HCT116 (cell line): Measurements from ENCODE around the gene TMEM212. TPM values are rescaled to one million over a fixed set of nuclear protein-coding genes. Genes with fewer than 3 reads are reported as not detected.

Experiments
- ATAC-seq: fragments of 200-7000 bp; cut with Tn5 transposase; 2 replicates; pipeline ENCODE4 v1.9.1; 2020; ENCODE audit warnings: mild to moderate bottlenecking, moderate library complexity
- BruUV-seq: library from RNA; stranded (reverse); fragments of 400-500 nt; replicated peaks from 2 replicates; lab custom pipeline; 2021; lab: Mats Ljungman, UMichigan
- CTCF ChIA-PET: fragments of 300-600 bp; sonication (Branson Sonifier 250); formaldehyde crosslinking; loops from one replicate; lab custom pipeline; 2021; ENCODE audit warnings: antibody characterized with exemption; lab: Charles Lee
- POLR2A ChIA-PET: fragments of 300-600, 350-600 bp; sonication (Branson Sonifier 250); formaldehyde crosslinking; loops from one replicate; lab custom pipeline; 2021; ENCODE audit warnings: antibody characterized with exemption; lab: Charles Lee
- RAD21 ChIA-PET, 2 experiments: fragments of 300-600 bp; sonication (Branson Sonifier 250); formaldehyde crosslinking; loops; one replicate each; lab custom pipeline; 2023; ENCODE audit warnings: low total read pairs in 2 of 2; ENCODE audit not compliant: uncharacterized antibody in 2 of 2, unreplicated experiment in 2 of 2, low non-redundant PET in 1 of 2; lab: Charles Lee
- DNase-seq: peaks from one replicate; pipeline ENCODE4 v3.0.0-alpha.2; 2010; ENCODE audit warnings: low read depth, low spot score
- H2AFZ ChIP-seq: fragments of 200-600 bp; shearing (Covaris generic), sonication (generic); 2 replicates; pipeline ENCODE4 v1.6.1; 2017; ENCODE audit warnings: low read depth, mixed run types, mixed read lengths, antibody characterized with exemption, low read length; ENCODE audit not compliant: poor library complexity, severe bottlenecking
- H3K27ac ChIP-seq: 2 replicates; pipeline ENCODE4 v1.5.1; 2012; ENCODE audit warnings: low read depth, low read length
- H3K27me3 ChIP-seq: fragments of 200-600 bp; sonication (generic); 2 replicates; pipeline ENCODE4 v1.6.1; 2016; ENCODE audit warnings: mixed run types, low read length, mixed read lengths; ENCODE audit not compliant: insufficient read depth
- H3K36me3 ChIP-seq, 2 experiments: fragments of 200-500 bp in 1 of 2; fragments of 200-600 bp in 1 of 2; sonication (Bioruptor generic) in 1 of 2; sonication (generic) in 1 of 2; 2 replicates each; pipeline versions ENCODE4 v1.5.1 to v1.6.1; 2014 to 2016; ENCODE audit warnings: low read length in 2 of 2, inconsistent platforms in 1 of 2, mixed read lengths in 1 of 2, mixed run types in 1 of 2; ENCODE audit not compliant: insufficient read depth in 2 of 2, control insufficient read depth in 1 of 2
- H3K4me1 ChIP-seq, 2 experiments: fragments of 200-600 bp in 1 of 2; sonication (generic) in 1 of 2; 2 replicates each; pipeline versions ENCODE4 v1.5.1 to v1.6.1; 2012 to 2017; ENCODE audit warnings: low read length in 2 of 2, inconsistent platforms in 1 of 2, mild to moderate bottlenecking in 1 of 2, mixed read lengths in 1 of 2, mixed run types in 1 of 2, moderate library complexity in 1 of 2; ENCODE audit not compliant: insufficient read depth in 2 of 2, control insufficient read depth in 1 of 2
- H3K4me2 ChIP-seq: fragments of 200-600 bp; sonication (generic); 2 replicates; pipeline ENCODE4 v1.6.1; 2017; ENCODE audit warnings: mixed run types, low read length, mixed read lengths
- H3K4me3 ChIP-seq, 2 experiments: fragments of 200-600 bp in 1 of 2; sonication (generic) in 1 of 2; replicated peaks in 1 of 2; 2 replicates each; pipeline ENCODE4 v1.5.1; 2011 to 2016; ENCODE audit warnings: low read length in 2 of 2, control low read depth in 1 of 2, low read depth in 1 of 2, mild to moderate bottlenecking in 1 of 2, mixed read lengths in 1 of 2, mixed run types in 1 of 2
- H3K79me2 ChIP-seq: fragments of 200-600 bp; sonication (generic); 2 replicates; pipeline ENCODE4 v1.6.1; 2017; ENCODE audit warnings: mild to moderate bottlenecking, mixed run types, low read length, moderate library complexity, mixed read lengths; ENCODE audit not compliant: insufficient read depth
- H3K9ac ChIP-seq: fragments of 200-600 bp; sonication (generic); 2 replicates; pipeline ENCODE4 v1.6.1; 2016; ENCODE audit warnings: low read length, mixed read lengths
- H3K9me2 ChIP-seq: fragments of 200-600 bp; sonication (generic), shearing (Covaris generic); 2 replicates; pipeline ENCODE4 v1.6.1; 2017; ENCODE audit warnings: mixed run types, mild to moderate bottlenecking, moderate library complexity; ENCODE audit not compliant: insufficient read depth
- H3K9me3 ChIP-seq, 2 experiments: fragments of 200-500 bp in 1 of 2; fragments of 200-600 bp in 1 of 2; sonication (Bioruptor generic) in 1 of 2; sonication (generic) in 1 of 2; 2 replicates each; pipeline ENCODE4 v1.6.1; 2014 to 2017; ENCODE audit warnings: low read length in 2 of 2, mixed read lengths in 2 of 2, inconsistent platforms in 1 of 2, low read depth in 1 of 2, mild to moderate bottlenecking in 1 of 2, mixed run types in 1 of 2, moderate library complexity in 1 of 2; ENCODE audit not compliant: control insufficient read depth in 1 of 2, insufficient read depth in 1 of 2
- H4K20me1 ChIP-seq: fragments of 200-600 bp; sonication (generic), shearing (Covaris generic); 2 replicates; pipeline ENCODE4 v1.6.1; 2017; ENCODE audit warnings: mixed run types, mild to moderate bottlenecking, moderate library complexity; ENCODE audit not compliant: insufficient read depth
- ATF3 ChIP-seq: IDR thresholded peaks from 2 replicates; pipeline ENCODE4 v1.6.1; 2012
- CBX3 ChIP-seq: IDR thresholded peaks from 2 replicates; pipeline ENCODE4 v1.6.1; 2012; ENCODE audit warnings: low read depth
- CEBPB ChIP-seq: IDR thresholded peaks from 2 replicates; pipeline ENCODE4 v1.6.1; 2012; ENCODE audit warnings: low read depth
- CTCF ChIP-seq, 3 experiments: fragments of 200-600 bp in 1 of 3; sonication (generic) in 1 of 3; IDR thresholded peaks in 2 of 3; conservative IDR thresholded peaks in 1 of 3; 2 replicates each; pipeline ENCODE4 v1.5.1; 2012 to 2017; ENCODE audit warnings: low read depth in 2 of 3, low read length in 2 of 3, antibody characterized with exemption in 1 of 3, borderline replicate concordance in 1 of 3, control low read depth in 1 of 3, mild to moderate bottlenecking in 1 of 3, mixed read lengths in 1 of 3, mixed run types in 1 of 3, moderate library complexity in 1 of 3; ENCODE audit not compliant: insufficient read depth in 1 of 3
- EGR1 ChIP-seq: IDR thresholded peaks from 2 replicates; pipeline ENCODE4 v1.6.1; 2012; ENCODE audit warnings: low read depth
- ELF1 ChIP-seq: IDR thresholded peaks from 2 replicates; pipeline ENCODE4 v1.6.1; 2012; ENCODE audit warnings: low read depth, borderline replicate concordance
- EZH2 ChIP-seq: fragments of 200-600 bp; sonication (generic); IDR thresholded peaks from 2 replicates; pipeline ENCODE4 v1.6.1; 2017; ENCODE audit warnings: antibody characterized with exemption, mixed run types
- MAX ChIP-seq: IDR thresholded peaks from 2 replicates; pipeline ENCODE4 v1.6.1; 2012
- POLR2A ChIP-seq: IDR thresholded peaks from 2 replicates; pipeline ENCODE4 v1.7.0; 2011; ENCODE audit warnings: borderline replicate concordance; ENCODE audit not compliant: insufficient read depth, insufficient read length; ENCODE audit errors: extremely low read depth
- POLR2AphosphoS5 ChIP-seq: IDR thresholded peaks from 2 replicates; pipeline ENCODE4 v1.6.1; 2011; ENCODE audit warnings: mild to moderate bottlenecking, low read depth, low read length, moderate library complexity
- RAD21 ChIP-seq: IDR thresholded peaks from 2 replicates; pipeline ENCODE4 v1.6.1; 2012; ENCODE audit warnings: low read depth, mild to moderate bottlenecking
- REST ChIP-seq: IDR thresholded peaks from 2 replicates; pipeline ENCODE4 v1.6.1; 2012; ENCODE audit warnings: low read depth
- SRF ChIP-seq: IDR thresholded peaks from 2 replicates; pipeline ENCODE4 v1.6.1; 2012; ENCODE audit warnings: low read depth
- TCF7L2 ChIP-seq: IDR thresholded peaks from 2 replicates; pipeline ENCODE4 v1.7.0; 2011; ENCODE audit warnings: borderline replicate concordance, inconsistent platforms; ENCODE audit not compliant: insufficient read depth, insufficient read length; ENCODE audit errors: extremely low read depth
- ZBTB33 ChIP-seq: IDR thresholded peaks from 2 replicates; pipeline ENCODE4 v1.6.1; 2011; ENCODE audit warnings: mild to moderate bottlenecking, low read length, moderate library complexity; ENCODE audit not compliant: insufficient replicate concordance; ENCODE audit errors: extremely low read depth
- ZFX ChIP-seq: fragments of 450-650 bp; IDR thresholded peaks from 2 replicates; pipeline ENCODE4 v1.6.1; 2017
- intact Hi-C: fragments of 100-400 bp; cut with micrococcal nuclease; formaldehyde crosslinking; loops from 2 replicates; pipeline ENCODE4 v1.10.0; 2022
- total RNA-seq: library from RNA; stranded (reverse); gene quantifications from one replicate; pipeline ENCODE4 v1.2.1, GENCODE V29; 2021; ENCODE audit not compliant: unreplicated experiment

TMEM212 gene
- total RNA-seq, 1 experiment from 2014 or later, result not detected

- no peaks in the 10 kb centered on the region for H3K9me3 ChIP-seq
- no peaks in the 10 kb centered on the region for H3K79me2 ChIP-seq
- no peaks in the 10 kb centered on the region for H3K27me3 ChIP-seq
- H3K36me3 ChIP-seq, result no peaks in the 10 kb centered on the region
- H2AFZ ChIP-seq, result no peak overlapping the region
- CTCF ChIA-PET, result no interaction called here
- no peak overlapping the region for H3K27ac ChIP-seq
- no TSS peak for BruUV-seq
- DNase-seq (no peak), ATAC-seq (no peak)
- no peak for TF ChIP-seq CEBPB
- no peak for TF ChIP-seq CTCF (IDR thresholded peaks at IDR 0.05 in 2 of 3, conservative IDR thresholded peaks at IDR 0.05 in 1 of 3; ENCODE audit: borderline replicate concordance in 1 of 3, insufficient read depth in 1 of 3, low read depth in 2 of 3, low read length in 2 of 3)
- no peak for TF ChIP-seq REST
- no peak for TF ChIP-seq MAX
- no peak for TF ChIP-seq TCF7L2
- TF ChIP-seq POLR2AphosphoS5, result no peak
- TF ChIP-seq ZBTB33, result no peak
- no peak for TF ChIP-seq EGR1
- no peak for TF ChIP-seq SRF
- TF ChIP-seq CBX3, result no peak
- TF ChIP-seq POLR2A, result no peak
- TF ChIP-seq ELF1, result no peak
- TF ChIP-seq RAD21, result no peak
- TF ChIP-seq ATF3, result no peak
- TF ChIP-seq ZFX, result no peak
- no peak for TF ChIP-seq EZH2
- RAD21 ChIA-PET, result interaction anchor here in 1 of 2 experiments (0.6 kb wide), 1 partner anchor 303 kb away, joined by 3 read pairs; no protein-coding TSS in a partner anchor
- intact Hi-C loops, result no loop called here
- H4K20me1 ChIP-seq, result no peaks in the 10 kb centered on the region
- POLR2A ChIA-PET, result no interaction called here
- no peak overlapping the region for H3K4me2 ChIP-seq
- no peaks in the 10 kb centered on the region for H3K4me1 ChIP-seq
- no peak overlapping the region for H3K4me3 ChIP-seq
- H3K9me2 ChIP-seq, result no peaks in the 10 kb centered on the region
- no peak overlapping the region for H3K9ac ChIP-seq
These were observed 22.2 kb downstream of the TMEM212 start for GRCh38 chr3:171865191-171865865.
